PFSK-1 (cell line): ENCODE results near the gene ZNF618.

Experiments used
- FOXP2 ChIP-seq: optimal IDR thresholded peaks from 2 replicates; pipeline ENCODE3; 2011; ENCODE audit warnings: borderline replicate concordance, control low read depth, inconsistent platforms; ENCODE audit not compliant: insufficient read depth; ENCODE audit errors: extremely low read length, extremely low read depth
- POLR2AphosphoS5 ChIP-seq: IDR thresholded peaks from 2 replicates; pipeline ENCODE4 v1.6.1; 2012; ENCODE audit warnings: low read depth, mild to moderate bottlenecking, control low read depth, low read length, moderate library complexity
- REST ChIP-seq, 2 experiments: IDR thresholded peaks; 2 replicates each; pipeline versions ENCODE4 v1.6.1 to v1.8.0; 2011 to 2012; ENCODE audit warnings: low read depth in 2 of 2, low read length in 2 of 2, control low read depth in 1 of 2, inconsistent platforms in 1 of 2, mild to moderate bottlenecking in 1 of 2, moderate library complexity in 1 of 2; ENCODE audit not compliant: insufficient read depth in 1 of 2
- SIN3A ChIP-seq: IDR thresholded peaks from 2 replicates; pipeline ENCODE4 v1.6.1; 2012; ENCODE audit warnings: mild to moderate bottlenecking, low read length, moderate library complexity, borderline replicate concordance; ENCODE audit not compliant: insufficient read depth
- TAF1 ChIP-seq: IDR thresholded peaks from 2 replicates; pipeline ENCODE4 v1.6.1; 2012; ENCODE audit warnings: low read length, control low read depth, borderline replicate concordance; ENCODE audit not compliant: insufficient read depth

ZNF618 gene

GRCh38 chr9:113873926-113874325 is 2.2 kb upstream of the ZNF618 start:
- TF ChIP-seq SIN3A (no peak), TAF1 (no peak), FOXP2 (no peak), REST (IDR thresholded peaks at IDR 0.05; ENCODE audit: insufficient read depth in 1 of 2, low read depth in 2 of 2, low read length in 2 of 2) (no peak), POLR2AphosphoS5 (no peak)

GRCh38 chr9:113875459-113876150 is 504 bp upstream of the ZNF618 start:
- TF ChIP-seq SIN3A (no peak), REST (IDR thresholded peaks at IDR 0.05; ENCODE audit: insufficient read depth in 1 of 2, low read depth in 2 of 2, low read length in 2 of 2) (no peak), TAF1 (no peak), FOXP2 (no peak), POLR2AphosphoS5 (no peak)

- TF ChIP-seq REST (IDR thresholded peaks at IDR 0.05; ENCODE audit: insufficient read depth in 1 of 2, low read depth in 2 of 2, low read length in 2 of 2) (no peak), FOXP2 (no peak), POLR2AphosphoS5 (no peak), TAF1 (no peak), SIN3A (no peak)
Measured at GRCh38 chr9:113876993-113877368, 872 bp downstream of the ZNF618 start.

- TF ChIP-seq REST (IDR thresholded peaks at IDR 0.05; ENCODE audit: insufficient read depth in 1 of 2, low read depth in 2 of 2, low read length in 2 of 2) (no peak), POLR2AphosphoS5 (no peak), FOXP2 (no peak), SIN3A (no peak), TAF1 (no peak)
Measured at GRCh38 chr9:113879318-113879717, 3.2 kb downstream of the ZNF618 start.

GRCh38 chr9:113879911-113880310 is 3.8 kb downstream of the ZNF618 start:
- TF ChIP-seq REST (IDR thresholded peaks at IDR 0.05; ENCODE audit: insufficient read depth in 1 of 2, low read depth in 2 of 2, low read length in 2 of 2): no peak
- no peak for TF ChIP-seq TAF1
- no peak for TF ChIP-seq FOXP2
- TF ChIP-seq SIN3A: no peak
- no peak for TF ChIP-seq POLR2AphosphoS5
